Lung (tissue), 12 donors: Measurements from ENCODE around the gene ABCA1. TPM values are rescaled to one million over a fixed set of nuclear protein-coding genes. Genes with fewer than 3 reads are reported as not detected.
A peak's percentile ranks its signal among the peaks of the same experiment; 100 is the strongest.

Experiments
- ATAC-seq: fragments of 200-7000 bp; cut with Tn5 transposase; one replicate; pipeline ENCODE4 v1.9.1; 2020; ENCODE audit warnings: moderate number of reproducible peaks; ENCODE audit not compliant: insufficient read depth, low FRiP score
- DNase-seq, 3 donors: peaks; one replicate each; pipeline ENCODE4 v3.0.0-alpha.2; 2013 to 2017
- H3K27ac ChIP-seq, 2 donors: one replicate each; pipeline ENCODE4 v1.5.1; 2013; ENCODE audit warnings: mild to moderate bottlenecking in 2 of 2, moderate library complexity in 2 of 2, control low read depth in 1 of 2, inconsistent platforms in 1 of 2, low read depth in 1 of 2, low read length in 1 of 2
- H3K27me3 ChIP-seq, 3 donors: one replicate each; pipeline ENCODE4 v1.5.1; 2013; ENCODE audit warnings: low read length in 2 of 3; ENCODE audit not compliant: control insufficient read depth in 3 of 3, insufficient read depth in 3 of 3
- H3K36me3 ChIP-seq, 4 donors: one replicate each; pipeline ENCODE4 v1.5.1; 2013; ENCODE audit warnings: low read length in 4 of 4, mild to moderate bottlenecking in 1 of 4, moderate library complexity in 1 of 4; ENCODE audit not compliant: control insufficient read depth in 4 of 4, insufficient read depth in 4 of 4
- H3K4me1 ChIP-seq, 5 donors: one replicate each; pipeline ENCODE4 v1.5.1; 2013; ENCODE audit warnings: low read length in 5 of 5, mild to moderate bottlenecking in 2 of 5, moderate library complexity in 1 of 5; ENCODE audit not compliant: control insufficient read depth in 5 of 5, insufficient read depth in 5 of 5
- H3K4me3 ChIP-seq: one replicate; pipeline ENCODE4 v1.5.1; 2013; ENCODE audit warnings: mild to moderate bottlenecking, control low read depth, moderate library complexity
- H3K9ac ChIP-seq, 2 donors: one replicate each; pipeline ENCODE4 v1.5.1; 2013; ENCODE audit warnings: low read length in 2 of 2, control low read depth in 1 of 2; ENCODE audit not compliant: insufficient read depth in 1 of 2
- H3K9me3 ChIP-seq, 4 donors: one replicate each; pipeline ENCODE4 v1.5.1; 2013; ENCODE audit warnings: low read length in 3 of 4, mild to moderate bottlenecking in 1 of 4, moderate library complexity in 1 of 4; ENCODE audit not compliant: control insufficient read depth in 4 of 4, insufficient read depth in 3 of 4
- CTCF ChIP-seq: IDR thresholded peaks from 2 replicates; pipeline ENCODE4 v1.5.1; 2012; ENCODE audit warnings: mild to moderate bottlenecking; ENCODE audit errors: control extremely low read depth, extremely low read depth
- WGBS, 2 donors: extraction: QIAGEN DNeasy Blood & Tissue Kit; methylation state at CpG; one replicate each; pipeline ENCODE4 v1.1.7; 2013; 5-methylcytosine and 5-hydroxymethylcytosine counted together
- polyA plus RNA-seq, 2 donors: library from polyadenylated mRNA; stranded (reverse); fragments of 200-250 nt; gene quantifications; one replicate each; pipeline ENCODE4 v1.2.1, GENCODE V29; 2013
- total RNA-seq, 2 donors: library from RNA; depleted of rRNA in 1 of 2; stranded (reverse); fragments of >200 nt in 1 of 2; gene quantifications; one replicate each; pipeline ENCODE4 v1.2.1, GENCODE V29; 2014 to 2021
- donor health status: control.
- donor health status: control.
- donor health status: Bipolar disorder and iron deficiency.
- donor health status: healthy.
- donor health status: DM: yes; HTN: yes; CAD: no.

The ABCA1 gene
- total and polyA plus RNA-seq, 4 donors, result 5.4 to 140 (median 16.8) TPM

GRCh38 chr9:104915049-104915448, 12.9 kb downstream of the ABCA1 start:
- H3K27me3 ChIP-seq, result no peaks in the 10 kb centered on the region
- no peak overlapping the region for H3K9ac ChIP-seq
- WGBS, 2 donors, result 61 to 77% methylated on average over 7 of the region's 7 CpGs
- no peak overlapping the region for H3K4me3 ChIP-seq
- H3K36me3 ChIP-seq, result no peaks in the 10 kb centered on the region
- ATAC-seq (no peak), DNase-seq (no peak)
- H3K9me3 ChIP-seq, result no peaks in the 10 kb centered on the region
- no peak for TF ChIP-seq CTCF
- H3K4me1 ChIP-seq, result peaks cover 4 to 35% (median 17%) of the 10 kb centered on the region in 5 donors
- H3K27ac ChIP-seq, result peak overlapping the region in 1 of 2 donors; percentile 71

- no peak for ATAC-seq
These were observed 13.5 kb downstream of the ABCA1 start for GRCh38 chr9:104914466-104914865.

GRCh38 chr9:104912606-104913005, 15.3 kb downstream of the ABCA1 start:
- peaks cover 8 to 37% (median 24%) of the 10 kb centered on the region in 5 donors for H3K4me1 ChIP-seq

More at GRCh38 chr9:104914466-104914865, 13.5 kb downstream of the ABCA1 start:
- no peaks in the 10 kb centered on the region for H3K36me3 ChIP-seq
- no peak for TF ChIP-seq CTCF
- H3K4me1 ChIP-seq, result peaks cover 7 to 32% (median 22%) of the 10 kb centered on the region in 5 donors
- 55 to 76% methylated on average over 3 of the region's 3 CpGs for WGBS, 2 donors
- no peaks in the 10 kb centered on the region for H3K9me3 ChIP-seq
- peak overlapping the region in 1 of 2 donors; percentile 71 for H3K27ac ChIP-seq
- no peak overlapping the region for H3K4me3 ChIP-seq
- no peak overlapping the region for H3K9ac ChIP-seq
- no peaks in the 10 kb centered on the region for H3K27me3 ChIP-seq
- no peak for DNase-seq

More at GRCh38 chr9:104912606-104913005, 15.3 kb downstream of the ABCA1 start:
- DNase-seq, result no peak
- H3K4me3 ChIP-seq, result no peak overlapping the region
- H3K27me3 ChIP-seq, result no peaks in the 10 kb centered on the region
- H3K9me3 ChIP-seq, result no peaks in the 10 kb centered on the region
- peak overlapping the region in 1 of 2 donors; percentile 28 for H3K27ac ChIP-seq
- ATAC-seq, result no peak
- 72 to 84% methylated on average over 3 of the region's 3 CpGs for WGBS, 2 donors
- H3K36me3 ChIP-seq, result no peaks in the 10 kb centered on the region
- H3K9ac ChIP-seq, result no peak overlapping the region
- no peak for TF ChIP-seq CTCF
